ENCODE results near the gene PLXNA2.
A peak's percentile ranks its signal among the peaks of the same experiment; 100 is the strongest.

Gene PLXNA2

DNA sequence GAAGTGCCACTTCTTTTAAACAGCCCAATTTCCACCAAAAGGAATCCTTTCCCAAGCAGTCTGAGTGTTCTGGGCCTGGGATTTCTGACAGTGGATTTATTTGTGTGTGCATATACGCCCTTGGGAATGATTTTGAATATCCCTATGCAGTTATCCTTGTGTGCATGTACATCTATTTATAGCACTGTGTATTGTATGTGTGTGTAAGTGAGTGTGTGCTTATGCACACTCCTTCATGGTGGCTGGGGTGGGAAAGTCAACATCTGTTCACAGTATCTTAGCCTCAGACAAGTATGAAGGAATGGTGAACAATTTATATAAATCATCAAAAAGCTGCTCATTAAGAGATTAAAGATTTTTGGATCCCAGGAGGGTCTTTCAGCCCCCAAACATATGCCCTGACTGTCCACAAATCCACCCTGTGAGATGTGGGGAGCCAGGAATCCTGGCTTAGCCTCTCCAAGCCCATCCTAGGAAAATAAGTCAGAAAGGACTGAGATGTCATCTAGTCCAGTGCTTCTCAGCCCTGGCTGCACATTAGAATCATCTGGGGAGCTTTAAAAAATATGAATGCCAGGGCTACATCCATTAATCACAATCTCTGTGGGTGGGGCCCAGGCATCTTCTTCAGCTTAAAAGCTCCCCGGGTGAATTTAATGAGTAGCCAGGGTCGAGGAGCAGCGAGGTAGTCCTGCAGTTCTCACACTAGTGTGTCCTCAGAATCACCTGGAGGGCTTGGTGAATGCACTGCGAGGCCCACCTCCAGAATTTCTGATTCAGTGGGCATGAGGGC lies 101.4 kb downstream of the PLXNA2 start:
- Histone ChIP-seq H3K9ac (ENCODE audit: low read depth, low read length) (no peak overlapping the region), H3K36me3 (ENCODE audit: insufficient read depth, low read length) (no peaks in the 10 kb centered on the region), H3K4me3 (ENCODE audit: low read length) (no peak overlapping the region), H3K9me3 (ENCODE audit: insufficient read depth, low read depth, low read length) (no peaks in the 10 kb centered on the region), H3K4me1 (ENCODE audit: insufficient read depth, low read length) (peaks cover 10% of the 10 kb centered on the region; the same call in 1 of the 2 replicates), H3K27ac (ENCODE audit: low read depth, low read length) (no peak overlapping the region), H3K27me3 (ENCODE audit: insufficient read depth, low read length) (no peaks in the 10 kb centered on the region)
- WGBS = 88% methylated on average over 5 of the region's 5 CpGs

DNA sequence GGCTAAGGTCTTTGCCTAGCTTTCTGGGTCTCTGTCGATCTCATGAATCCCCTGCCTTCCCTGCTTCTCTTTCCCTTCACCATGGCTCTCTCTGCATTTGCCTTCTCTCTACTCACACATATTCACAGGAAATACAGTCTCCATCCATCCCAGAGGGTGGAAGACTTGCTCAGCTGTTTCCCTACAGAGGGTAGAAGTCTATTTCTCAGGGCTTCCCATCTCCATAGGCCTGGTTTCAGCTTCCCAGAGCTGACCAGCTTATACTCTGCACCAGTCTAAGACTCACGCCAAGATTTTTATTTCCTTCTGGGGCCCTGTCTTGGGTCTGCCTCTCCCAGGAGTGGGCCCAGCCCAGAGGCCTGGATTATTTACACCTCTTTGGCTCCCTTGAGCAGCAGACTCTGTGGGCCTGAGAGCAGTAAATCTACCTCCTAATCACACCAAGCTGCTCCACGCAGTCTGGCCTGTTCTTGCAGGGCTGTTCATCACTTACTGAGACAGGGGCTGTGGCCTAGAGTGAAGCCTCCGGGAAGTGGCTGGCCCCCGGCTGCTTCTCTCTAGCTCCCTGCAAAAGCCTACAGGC lies 102.5 kb downstream of the PLXNA2 start:
- H3K4me1 ChIP-seq (ENCODE audit: insufficient read depth, low read length) = peaks cover 10% of the 10 kb centered on the region; the same call in 1 of the 2 replicates
- H3K27ac ChIP-seq (ENCODE audit: low read depth, low read length) = no peak overlapping the region
- no peaks in the 10 kb centered on the region for H3K36me3 ChIP-seq (ENCODE audit: insufficient read depth, low read length)
- no peak overlapping the region for H3K4me3 ChIP-seq (ENCODE audit: low read length)
- no peak overlapping the region for H3K9ac ChIP-seq (ENCODE audit: low read depth, low read length)
- no peaks in the 10 kb centered on the region for H3K27me3 ChIP-seq (ENCODE audit: insufficient read depth, low read length)
- no peaks in the 10 kb centered on the region for H3K9me3 ChIP-seq (ENCODE audit: insufficient read depth, low read depth, low read length)
- 89% methylated on average over 5 of the region's 5 CpGs for WGBS

DNA sequence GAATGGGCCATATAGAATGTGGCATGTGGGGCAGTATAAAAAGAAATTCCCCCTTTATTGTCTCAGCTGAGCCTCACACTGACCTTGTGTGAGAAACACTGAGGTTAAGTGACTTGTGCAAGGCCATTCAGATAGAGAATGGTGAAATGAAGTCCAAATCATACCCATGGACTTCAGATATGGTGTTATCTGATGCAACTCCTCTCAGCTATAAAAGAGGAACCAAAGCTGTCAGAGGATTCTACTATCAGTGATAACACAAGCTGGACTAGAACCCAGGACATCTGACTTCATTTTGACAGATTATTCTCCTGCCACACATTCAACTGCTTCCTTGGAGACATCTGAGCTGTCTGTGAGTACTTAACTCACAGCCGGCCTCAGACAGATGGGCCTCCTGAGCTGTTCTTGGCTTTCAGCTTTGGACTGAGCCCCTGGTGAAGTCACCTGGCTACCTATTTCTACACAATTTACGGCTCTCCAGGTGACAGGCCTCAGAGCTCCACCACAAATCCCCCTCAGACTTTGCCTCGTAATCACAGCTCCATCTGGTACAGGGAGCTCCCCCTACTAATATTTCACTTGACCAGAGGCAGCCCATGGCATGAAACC lies 104.6 kb downstream of the PLXNA2 start:
- no peaks in the 10 kb centered on the region for H3K9me3 ChIP-seq (ENCODE audit: insufficient read depth, low read depth, low read length)
- H3K27me3 ChIP-seq (ENCODE audit: insufficient read depth, low read length) = no peaks in the 10 kb centered on the region
- 57% methylated on average over 3 of the region's 3 CpGs for WGBS
- no peak overlapping the region for H3K9ac ChIP-seq (ENCODE audit: low read depth, low read length)
- peaks cover 10% of the 10 kb centered on the region for H3K4me1 ChIP-seq (ENCODE audit: insufficient read depth, low read length)
- no peak overlapping the region for H3K27ac ChIP-seq (ENCODE audit: low read depth, low read length)
- H3K4me3 ChIP-seq (ENCODE audit: low read length) = no peak overlapping the region
- H3K36me3 ChIP-seq (ENCODE audit: insufficient read depth, low read length) = no peaks in the 10 kb centered on the region

- Histone ChIP-seq H3K27ac (ENCODE audit: low read depth, low read length) (no peak overlapping the region), H3K9ac (ENCODE audit: low read depth, low read length) (no peak overlapping the region), H3K4me3 (ENCODE audit: low read length) (no peak overlapping the region), H3K27me3 (ENCODE audit: insufficient read depth, low read length) (no peaks in the 10 kb centered on the region), H3K4me1 (ENCODE audit: insufficient read depth, low read length) (peaks cover 29% of the 10 kb centered on the region), H3K9me3 (ENCODE audit: insufficient read depth, low read depth, low read length) (no peaks in the 10 kb centered on the region), H3K36me3 (ENCODE audit: insufficient read depth, low read length) (no peaks in the 10 kb centered on the region)
- 94% methylated on average over 4 of the region's 4 CpGs for WGBS
Measured at GRCh38 chr1:208137193-208137592, 107.0 kb downstream of the PLXNA2 start.

- WGBS = 90% methylated on average over 5 of the region's 5 CpGs
Measured at GRCh38 chr1:208136459-208137182, 107.6 kb downstream of the PLXNA2 start.

DNA sequence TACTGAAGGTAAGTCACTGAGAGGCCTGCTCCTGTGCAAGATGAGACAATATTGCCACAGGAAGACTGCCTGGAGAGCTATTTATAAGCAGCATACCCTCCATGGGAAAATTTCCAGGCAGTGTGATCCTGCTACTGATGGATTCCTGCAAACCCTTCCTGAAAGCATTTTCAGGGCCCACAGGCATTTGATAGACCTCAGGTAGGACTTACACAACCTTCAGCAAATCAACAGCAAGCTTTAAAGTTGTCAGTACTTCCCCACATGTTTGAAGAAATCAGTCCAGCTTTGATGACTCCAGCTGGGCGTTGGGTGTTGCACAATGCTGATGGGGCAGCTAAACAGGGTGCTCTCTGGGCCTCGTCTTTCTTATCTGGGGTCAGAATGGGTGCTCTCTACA lies 108.8 kb downstream of the PLXNA2 start:
- H3K36me3 ChIP-seq (ENCODE audit: insufficient read depth, low read length) = no peaks in the 10 kb centered on the region
- H3K27ac ChIP-seq (ENCODE audit: low read depth, low read length) = no peak overlapping the region
- peaks cover 9% of the 10 kb centered on the region for H3K27me3 ChIP-seq (ENCODE audit: insufficient read depth, low read length)
- peaks cover 38% of the 10 kb centered on the region for H3K4me1 ChIP-seq (ENCODE audit: insufficient read depth, low read length)
- no peaks in the 10 kb centered on the region for H3K9me3 ChIP-seq (ENCODE audit: insufficient read depth, low read depth, low read length)
- 91% methylated on average over 2 of the region's 2 CpGs for WGBS
- H3K9ac ChIP-seq (ENCODE audit: low read depth, low read length) = no peak overlapping the region
- no peak overlapping the region for H3K4me3 ChIP-seq (ENCODE audit: low read length)

More at GRCh38 chr1:208136459-208137182, 107.6 kb downstream of the PLXNA2 start:
- Histone ChIP-seq H3K4me1 (ENCODE audit: insufficient read depth, low read length) (peaks cover 34% of the 10 kb centered on the region), H3K9ac (ENCODE audit: low read depth, low read length) (no peak overlapping the region), H3K36me3 (ENCODE audit: insufficient read depth, low read length) (no peaks in the 10 kb centered on the region), H3K4me3 (ENCODE audit: low read length) (no peak overlapping the region), H3K27ac (ENCODE audit: low read depth, low read length) (no peak overlapping the region), H3K9me3 (ENCODE audit: insufficient read depth, low read depth, low read length) (no peaks in the 10 kb centered on the region), H3K27me3 (ENCODE audit: insufficient read depth, low read length) (peaks cover 2% of the 10 kb centered on the region; the same call in 1 of the 2 replicates)

- Histone ChIP-seq H3K4me1 (ENCODE audit: insufficient read depth, low read length) (peaks cover 42% of the 10 kb centered on the region), H3K27ac (ENCODE audit: low read depth, low read length) (no peak overlapping the region), H3K36me3 (ENCODE audit: insufficient read depth, low read length) (no peaks in the 10 kb centered on the region), H3K9me3 (ENCODE audit: insufficient read depth, low read depth, low read length) (no peaks in the 10 kb centered on the region), H3K9ac (ENCODE audit: low read depth, low read length) (no peak overlapping the region), H3K27me3 (ENCODE audit: insufficient read depth, low read length) (peaks cover 9% of the 10 kb centered on the region), H3K4me3 (ENCODE audit: low read length) (no peak overlapping the region)
- 45% methylated on average over 5 of the region's 5 CpGs for WGBS
Measured at GRCh38 chr1:208134491-208134890, 109.7 kb downstream of the PLXNA2 start.

DNA sequence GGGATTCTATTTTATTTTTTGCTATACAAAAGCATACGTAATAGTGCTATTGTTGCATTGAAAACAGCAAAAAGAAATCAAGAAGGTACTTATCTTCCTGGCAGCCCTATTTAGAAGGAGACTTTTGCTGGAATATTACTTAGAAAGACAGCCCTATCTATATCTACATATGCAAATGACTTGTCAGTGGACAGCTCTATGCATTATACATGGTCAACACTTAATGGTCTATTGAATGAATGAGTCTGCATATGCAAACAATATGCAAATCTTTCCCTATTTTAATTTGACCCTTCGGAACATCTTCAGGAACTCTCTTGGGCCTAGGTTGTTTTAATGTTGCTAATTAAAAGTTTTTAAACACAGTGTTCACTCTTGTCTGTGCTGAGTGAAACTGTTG lies 110.8 kb downstream of the PLXNA2 start:
- H3K4me3 ChIP-seq (ENCODE audit: low read length) = no peak overlapping the region
- H3K27ac ChIP-seq (ENCODE audit: low read depth, low read length) = no peak overlapping the region
- H3K9ac ChIP-seq (ENCODE audit: low read depth, low read length) = no peak overlapping the region
- peaks cover 42% of the 10 kb centered on the region for H3K4me1 ChIP-seq (ENCODE audit: insufficient read depth, low read length)
- peaks cover 9% of the 10 kb centered on the region for H3K27me3 ChIP-seq (ENCODE audit: insufficient read depth, low read length)
- no peaks in the 10 kb centered on the region for H3K9me3 ChIP-seq (ENCODE audit: insufficient read depth, low read depth, low read length)
- 82% methylated on average over 2 of the region's 2 CpGs for WGBS
- H3K36me3 ChIP-seq (ENCODE audit: insufficient read depth, low read length) = no peaks in the 10 kb centered on the region

DNA sequence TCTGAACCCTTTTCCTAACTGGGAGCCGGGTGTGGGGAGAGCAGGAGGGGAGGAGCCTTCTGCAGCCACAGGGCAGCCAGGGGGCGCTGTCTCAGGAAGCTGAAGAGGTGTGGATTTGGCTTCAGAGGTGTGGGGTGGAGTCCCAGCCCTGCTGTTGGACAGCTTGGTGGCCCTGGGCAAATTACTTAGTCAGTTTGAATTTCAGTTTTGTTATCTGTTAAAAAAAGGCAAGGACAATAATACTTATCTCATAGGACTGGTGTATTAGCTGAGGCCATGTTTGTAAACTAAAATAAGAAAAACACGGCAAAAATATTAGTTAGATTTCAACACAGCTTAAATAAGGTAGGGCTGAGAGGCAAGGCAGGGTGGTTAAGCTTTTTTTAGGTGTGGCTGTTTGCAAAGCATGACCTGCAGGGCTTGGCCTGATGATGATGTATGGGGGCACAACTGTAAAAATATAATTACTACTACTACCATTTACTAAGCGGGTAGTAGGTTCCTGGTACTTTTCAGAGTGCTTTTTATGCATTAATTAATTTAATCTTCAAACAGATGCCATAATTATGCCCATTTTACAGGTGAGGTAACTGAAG lies 111.8 kb downstream of the PLXNA2 start:
- Histone ChIP-seq H3K36me3 (ENCODE audit: insufficient read depth, low read length) (no peaks in the 10 kb centered on the region), H3K27ac (ENCODE audit: low read depth, low read length) (no peak overlapping the region), H3K4me1 (ENCODE audit: insufficient read depth, low read length) (peaks cover 42% of the 10 kb centered on the region), H3K9me3 (ENCODE audit: insufficient read depth, low read depth, low read length) (no peaks in the 10 kb centered on the region), H3K9ac (ENCODE audit: low read depth, low read length) (no peak overlapping the region), H3K4me3 (ENCODE audit: low read length) (peak overlapping the region; percentile 33), H3K27me3 (ENCODE audit: insufficient read depth, low read length) (peaks cover 9% of the 10 kb centered on the region)
- WGBS = 32% methylated on average over 3 of the region's 4 CpGs

GRCh38 chr1:208131621-208132286 lies 112.4 kb downstream of the PLXNA2 start:
- peak overlapping the region; percentile 33 for H3K4me3 ChIP-seq (ENCODE audit: low read length)
- no peaks in the 10 kb centered on the region for H3K36me3 ChIP-seq (ENCODE audit: insufficient read depth, low read length)
- peaks cover 9% of the 10 kb centered on the region for H3K27me3 ChIP-seq (ENCODE audit: insufficient read depth, low read length)
- H3K4me1 ChIP-seq (ENCODE audit: insufficient read depth, low read length) = peaks cover 42% of the 10 kb centered on the region
- H3K9me3 ChIP-seq (ENCODE audit: insufficient read depth, low read depth, low read length) = no peaks in the 10 kb centered on the region
- WGBS = 10% methylated on average over 15 of the region's 15 CpGs
- no peak overlapping the region for H3K9ac ChIP-seq (ENCODE audit: low read depth, low read length)
- no peak overlapping the region for H3K27ac ChIP-seq (ENCODE audit: low read depth, low read length)

All from HUES64 (cell line).